ENCODE data around the gene BIRC6.
"Not testable (repeated sequence)": the region's sequence is repeated elsewhere in the genome, so short reads cannot be mapped to it uniquely, and the experiment has no call there.

The BIRC6 gene

GRCh38 chr2:32453242-32454062 lies 96.6 kb downstream of the BIRC6 start:
- DNase-seq = no peak

- no peak for DNase-seq
Observed at GRCh38 chr2:32455816-32456215, 99.0 kb downstream of the BIRC6 start.

DNA sequence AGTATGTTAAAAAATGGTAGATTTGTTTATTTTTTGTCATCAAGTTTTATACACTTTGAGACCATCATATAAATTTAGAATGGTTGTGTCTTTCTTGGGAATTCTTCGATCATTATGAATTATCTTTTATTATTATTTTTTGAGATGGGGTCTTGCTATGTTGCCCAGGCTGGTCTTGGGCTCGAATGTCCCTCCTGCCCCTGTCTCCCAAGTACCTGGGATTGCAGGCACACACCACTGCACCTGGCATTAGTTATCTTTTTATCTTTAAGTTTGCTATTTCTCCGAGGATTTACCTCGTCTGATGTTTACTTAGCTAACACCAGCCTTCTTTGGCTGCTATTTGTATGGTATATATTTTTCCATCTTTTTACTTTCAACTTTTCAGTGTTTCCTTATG lies 100.0 kb downstream of the BIRC6 start:
- DNase-seq = no peak

DNA sequence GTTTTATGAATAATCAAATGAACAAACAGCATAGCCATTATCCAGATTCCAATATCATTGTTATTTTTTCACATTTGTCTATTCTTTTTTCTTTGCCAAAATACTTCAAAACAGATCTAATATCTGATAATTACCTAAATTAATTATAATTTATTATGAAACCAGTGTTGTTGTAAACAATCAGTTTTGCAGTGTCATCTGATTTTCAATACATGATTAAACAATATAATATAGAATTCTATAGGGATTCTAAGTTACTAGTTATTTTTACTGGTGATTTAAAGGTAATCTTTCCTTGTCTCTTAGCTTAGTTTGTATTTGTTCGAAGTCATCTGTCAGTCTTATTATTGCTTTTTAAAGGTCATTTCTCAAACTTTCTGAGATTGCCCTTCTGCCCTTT lies 101.0 kb downstream of the BIRC6 start:
- DNase-seq = no peak

DNA sequence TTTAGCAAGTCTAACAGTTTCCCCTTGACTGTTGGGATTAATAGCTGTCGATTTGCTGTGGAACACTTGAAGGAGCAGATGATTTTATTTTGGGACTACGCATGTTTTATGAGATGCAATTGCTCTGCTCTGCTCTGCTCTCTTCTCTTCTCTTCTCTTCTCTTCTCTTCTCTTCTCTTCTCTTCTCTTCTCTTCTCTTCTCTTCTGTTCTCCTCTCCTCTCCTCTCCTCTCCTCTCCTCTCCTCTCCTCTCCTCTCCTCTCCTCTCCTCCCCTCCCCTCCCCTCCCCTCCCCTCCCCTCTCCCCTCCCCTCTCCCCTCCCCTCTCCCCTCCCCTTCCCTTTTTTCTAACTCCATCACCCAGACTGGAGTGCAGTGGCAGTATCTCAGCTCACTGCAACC lies 104.0 kb downstream of the BIRC6 start:
- DNase-seq = not testable (repeated sequence)

GRCh38 chr2:32463110-32463509 lies 106.3 kb downstream of the BIRC6 start:
- no peak for DNase-seq

GRCh38 chr2:32464431-32464830 lies 107.6 kb downstream of the BIRC6 start:
- DNase-seq = no peak

- no peak for DNase-seq
Observed at GRCh38 chr2:32472605-32473004, 115.8 kb downstream of the BIRC6 start.

- DNase-seq = no peak
Observed at GRCh38 chr2:32474381-32474780, 117.6 kb downstream of the BIRC6 start.

DNA sequence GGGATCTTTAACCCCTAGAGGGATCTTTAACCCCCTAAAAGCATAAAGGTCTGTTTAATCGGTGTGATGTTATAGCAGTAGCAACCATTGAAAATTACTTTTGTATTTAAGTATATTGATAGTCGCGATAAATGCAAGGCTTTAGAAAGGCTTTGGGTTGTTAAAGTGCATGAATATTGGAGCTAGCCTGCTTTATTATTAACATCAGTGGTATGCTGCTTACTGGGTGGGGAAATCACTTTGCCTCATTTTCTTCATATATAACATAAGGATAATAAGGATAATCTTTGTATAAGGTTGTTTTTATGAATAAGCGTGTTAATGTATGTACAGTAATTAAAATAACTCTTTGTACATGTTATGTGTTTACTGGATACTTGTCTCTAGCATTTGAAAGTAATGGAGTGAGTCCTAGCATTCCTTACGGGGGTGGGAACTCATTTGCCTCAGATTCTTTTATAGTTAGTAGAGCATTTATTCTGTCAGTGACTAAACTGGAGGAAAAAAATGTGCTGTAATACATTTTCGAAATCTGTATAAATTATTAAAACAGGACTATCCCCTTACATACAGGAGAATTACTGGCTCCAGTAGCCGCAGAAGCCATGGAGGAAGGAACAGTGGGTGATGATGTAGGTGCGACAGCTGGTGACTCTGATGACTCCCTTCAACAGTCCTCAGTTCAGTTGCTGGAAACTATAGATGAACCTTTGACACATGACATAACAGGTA lies 122.2 kb downstream of the BIRC6 start:
- DNase-seq = no peak

DNA sequence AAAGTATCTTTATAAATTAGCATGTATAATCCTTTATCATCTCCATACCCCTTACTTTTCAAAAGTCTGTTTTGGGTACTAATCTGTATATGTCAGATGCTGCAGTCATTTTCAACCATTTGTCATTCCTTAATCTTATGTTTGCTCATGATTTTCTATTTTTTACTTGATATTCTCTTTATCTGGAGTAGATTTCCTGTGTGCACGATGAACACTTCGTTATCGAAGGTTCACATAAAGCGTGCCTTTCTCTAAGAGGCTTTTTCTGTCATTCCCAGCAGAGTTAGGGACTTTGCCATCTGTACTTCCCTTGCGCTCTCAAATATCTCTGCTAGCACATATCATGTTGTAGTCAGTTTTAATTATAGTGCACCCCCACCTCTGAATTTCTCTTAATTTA lies 123.2 kb downstream of the BIRC6 start:
- no peak for DNase-seq

- DNase-seq = no peak
Observed at GRCh38 chr2:32482471-32482870, 125.6 kb downstream of the BIRC6 start.

DNA sequence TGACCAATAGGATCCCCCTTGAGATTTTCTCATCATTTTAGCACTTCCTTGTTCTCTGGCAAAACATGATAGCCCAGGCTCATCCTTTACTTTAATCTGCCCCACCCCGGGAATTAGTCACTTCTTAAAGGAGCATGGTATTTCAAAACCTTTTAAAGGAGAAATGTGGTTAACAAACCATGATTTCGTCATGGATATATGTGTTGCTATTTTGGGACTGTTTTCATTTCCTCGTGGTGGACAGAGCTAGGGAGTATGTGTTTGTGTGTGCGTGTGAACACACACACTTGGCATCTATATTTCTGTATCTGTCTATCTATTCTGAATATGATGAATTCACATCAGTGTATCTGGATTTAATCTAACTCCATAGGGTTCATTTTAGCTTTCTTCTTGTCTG lies 128.1 kb downstream of the BIRC6 start:
- no peak for DNase-seq

GRCh38 chr2:32485399-32485798 lies 128.6 kb downstream of the BIRC6 start:
- DNase-seq = no peak

GRCh38 chr2:32489061-32489460 lies 132.2 kb downstream of the BIRC6 start:
- DNase-seq = no peak

- DNase-seq = no peak
Observed at GRCh38 chr2:32491346-32491745, 134.5 kb downstream of the BIRC6 start.

DNA sequence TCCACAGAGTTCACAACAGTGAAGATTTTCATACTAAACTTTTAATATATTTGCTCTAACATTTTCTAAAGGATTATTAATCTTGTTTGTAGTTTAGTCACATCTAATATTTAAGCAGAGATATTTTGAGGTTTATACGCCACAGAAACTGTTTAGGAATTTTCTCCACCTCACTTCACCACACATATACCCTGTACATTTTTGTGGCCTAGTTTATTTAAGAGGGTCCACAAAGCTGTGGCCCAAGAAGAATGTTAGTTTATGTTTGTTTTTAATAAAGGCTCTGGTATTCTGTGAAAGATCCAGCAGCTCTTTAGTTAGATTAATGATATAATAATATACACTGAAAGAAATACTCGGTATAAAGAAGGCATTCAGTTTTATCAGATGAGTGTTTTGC lies 138.3 kb downstream of the BIRC6 start:
- DNase-seq = no peak

DNA sequence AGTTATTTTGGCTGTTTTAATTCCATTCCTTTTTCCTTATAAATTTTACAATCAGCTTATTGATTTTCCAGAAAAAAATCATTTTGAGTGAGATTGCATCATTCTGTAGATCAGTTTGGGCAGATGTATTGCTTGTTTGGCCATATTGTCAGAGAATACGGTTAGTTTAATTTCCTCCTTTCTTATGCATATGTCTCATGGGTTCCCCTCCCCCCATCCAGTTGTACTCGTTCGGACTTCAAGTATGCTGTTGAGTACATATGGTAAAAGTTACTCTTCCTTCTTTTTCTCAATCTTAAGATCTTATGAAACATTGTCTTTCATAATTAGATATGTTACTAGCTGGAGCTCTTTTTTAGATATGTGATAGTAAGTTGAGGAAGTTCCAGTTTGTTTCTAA lies 139.8 kb downstream of the BIRC6 start:
- DNase-seq = no peak

GRCh38 chr2:32498306-32498705 lies 141.5 kb downstream of the BIRC6 start:
- no peak for DNase-seq

DNA sequence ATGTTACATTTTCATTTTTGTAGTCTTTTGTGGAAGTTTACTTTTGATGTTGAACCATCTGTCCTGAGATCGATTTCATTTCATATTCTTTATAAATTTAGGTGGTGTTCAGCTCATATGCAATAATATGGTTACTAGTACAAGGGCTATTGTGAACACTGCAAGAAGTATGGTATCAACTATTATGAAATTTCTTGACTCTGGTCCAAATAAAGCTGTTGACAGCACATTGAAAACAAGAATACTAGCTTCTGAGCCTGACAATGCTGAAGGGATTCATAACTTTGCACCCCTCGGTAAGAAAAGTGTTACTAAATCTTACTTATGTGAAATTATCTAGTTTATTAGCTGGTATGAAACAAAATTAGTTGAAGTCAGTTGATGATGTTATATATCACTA lies 146.1 kb downstream of the BIRC6 start:
- DNase-seq = no peak

- DNase-seq = no peak
Observed at GRCh38 chr2:32504877-32505478, 148.2 kb downstream of the BIRC6 start.

DNA sequence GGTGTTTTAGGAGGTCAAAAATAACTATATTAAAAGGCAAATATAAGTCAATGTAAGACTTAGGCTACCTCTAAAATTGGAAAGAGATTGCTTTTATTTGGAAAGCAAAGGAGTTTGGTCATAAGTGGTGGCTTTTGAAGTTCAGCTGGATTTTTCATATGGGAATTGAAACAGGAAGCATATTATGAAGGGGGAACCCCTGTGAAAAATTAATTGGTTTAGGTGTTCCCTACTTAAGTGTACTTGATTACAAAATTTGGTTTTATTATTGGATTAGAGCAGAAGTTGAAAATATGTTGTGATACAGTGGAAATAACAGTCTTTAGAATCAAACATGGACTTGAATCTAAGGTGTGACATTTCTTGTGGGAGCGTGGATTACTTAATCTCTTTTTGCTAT lies 149.6 kb downstream of the BIRC6 start:
- no peak for DNase-seq

- DNase-seq = no peak
Observed at GRCh38 chr2:32514946-32515345, 158.1 kb downstream of the BIRC6 start.

- DNase-seq = no peak
Observed at GRCh38 chr2:32516567-32516966, 159.7 kb downstream of the BIRC6 start.
